ENCODE results near the gene SCYGR1.

Gene SCYGR1

GRCh38 chr2:227379095-227379494 is 8.7 kb downstream of the SCYGR1 start, which contains the start of gene TM4SF20:
Gene TM4SF20 (minus strand): TSS chr2:227379306. CDS start chr2:227379268, 38 bp downstream.
- FAIRE-seq (no peak), DNase-seq (ENCODE audit: insufficient read length) (no peak)
- no peak for TF ChIP-seq POLR2AphosphoS5 (IDR thresholded peaks at IDR 0.05; ENCODE audit: low read depth, low read length)
- TF ChIP-seq TAF1 (IDR thresholded peaks at IDR 0.05; ENCODE audit: borderline replicate concordance, low read depth, low read length) = no peak
- TF ChIP-seq POLR2A (IDR thresholded peaks at IDR 0.05; ENCODE audit: low read depth, low read length) = no peak

GRCh38 chr2:227378371-227378782 is 9.4 kb downstream of the SCYGR1 start:
- DNase-seq (ENCODE audit: insufficient read length) = no peak
- TF ChIP-seq POLR2A (IDR thresholded peaks at IDR 0.05; ENCODE audit: low read depth, low read length) = no peak
- no peak for TF ChIP-seq POLR2AphosphoS5 (IDR thresholded peaks at IDR 0.05; ENCODE audit: low read depth, low read length)
- no peak for TF ChIP-seq TAF1 (IDR thresholded peaks at IDR 0.05; ENCODE audit: borderline replicate concordance, low read depth, low read length)
- FAIRE-seq = no peak

- DNase-seq (ENCODE audit: insufficient read length) (no peak), FAIRE-seq (peak; percentile 44)
- no peak for TF ChIP-seq TAF1 (IDR thresholded peaks at IDR 0.05; ENCODE audit: borderline replicate concordance, low read depth, low read length)
- TF ChIP-seq POLR2A (IDR thresholded peaks at IDR 0.05; ENCODE audit: low read depth, low read length) = no peak
- no peak for TF ChIP-seq POLR2AphosphoS5 (IDR thresholded peaks at IDR 0.05; ENCODE audit: low read depth, low read length)
These were observed 10.0 kb downstream of the SCYGR1 start for GRCh38 chr2:227377467-227378351.

- no peak for DNase-seq (ENCODE audit: insufficient read length)
These were observed 10.9 kb downstream of the SCYGR1 start for GRCh38 chr2:227376656-227377396.

GRCh38 chr2:227374158-227374557 is 13.6 kb downstream of the SCYGR1 start:
- no peak for DNase-seq (ENCODE audit: insufficient read length)
- no peak for FAIRE-seq
- TF ChIP-seq POLR2A (IDR thresholded peaks at IDR 0.05; ENCODE audit: low read depth, low read length) = no peak

More at GRCh38 chr2:227376656-227377396, 10.9 kb downstream of the SCYGR1 start:
- no peak for FAIRE-seq
- no peak for TF ChIP-seq POLR2AphosphoS5 (IDR thresholded peaks at IDR 0.05; ENCODE audit: low read depth, low read length)
- no peak for TF ChIP-seq POLR2A (IDR thresholded peaks at IDR 0.05; ENCODE audit: low read depth, low read length)
- no peak for TF ChIP-seq TAF1 (IDR thresholded peaks at IDR 0.05; ENCODE audit: borderline replicate concordance, low read depth, low read length)

GRCh38 chr2:227373389-227373788 is 14.4 kb downstream of the SCYGR1 start:
- no peak for TF ChIP-seq POLR2AphosphoS5 (IDR thresholded peaks at IDR 0.05; ENCODE audit: low read depth, low read length)
- TF ChIP-seq POLR2A (IDR thresholded peaks at IDR 0.05; ENCODE audit: low read depth, low read length) = no peak
- TF ChIP-seq TAF1 (IDR thresholded peaks at IDR 0.05; ENCODE audit: borderline replicate concordance, low read depth, low read length) = no peak
- DNase-seq (ENCODE audit: insufficient read length) = no peak
- no peak for FAIRE-seq

- no peak for TF ChIP-seq POLR2A (IDR thresholded peaks at IDR 0.05; ENCODE audit: low read depth, low read length)
- TF ChIP-seq POLR2AphosphoS5 (IDR thresholded peaks at IDR 0.05; ENCODE audit: low read depth, low read length) = no peak
- no peak for TF ChIP-seq TAF1 (IDR thresholded peaks at IDR 0.05; ENCODE audit: borderline replicate concordance, low read depth, low read length)
- no peak for DNase-seq (ENCODE audit: insufficient read length)
- FAIRE-seq = no peak
These were observed 16.9 kb downstream of the SCYGR1 start for GRCh38 chr2:227370791-227371312.

GRCh38 chr2:227370092-227370491 is 17.7 kb downstream of the SCYGR1 start:
- DNase-seq (ENCODE audit: insufficient read length) = no peak
- no peak for FAIRE-seq
- TF ChIP-seq POLR2A (IDR thresholded peaks at IDR 0.05; ENCODE audit: low read depth, low read length) = no peak

GRCh38 chr2:227368574-227368973 is 19.2 kb downstream of the SCYGR1 start:
- FAIRE-seq = no peak
- TF ChIP-seq POLR2A (IDR thresholded peaks at IDR 0.05; ENCODE audit: low read depth, low read length) (no peak), TAF1 (IDR thresholded peaks at IDR 0.05; ENCODE audit: borderline replicate concordance, low read depth, low read length) (no peak), POLR2AphosphoS5 (IDR thresholded peaks at IDR 0.05; ENCODE audit: low read depth, low read length) (no peak)
- DNase-seq (ENCODE audit: insufficient read length) = no peak

- TF ChIP-seq POLR2A (IDR thresholded peaks at IDR 0.05; ENCODE audit: low read depth, low read length) (no peak), TAF1 (IDR thresholded peaks at IDR 0.05; ENCODE audit: borderline replicate concordance, low read depth, low read length) (no peak), POLR2AphosphoS5 (IDR thresholded peaks at IDR 0.05; ENCODE audit: low read depth, low read length) (no peak)
- FAIRE-seq = no peak
- no peak for DNase-seq (ENCODE audit: insufficient read length)
These were observed 20.3 kb downstream of the SCYGR1 start for GRCh38 chr2:227367427-227367795.

GRCh38 chr2:227366769-227367426 is 20.9 kb downstream of the SCYGR1 start:
- DNase-seq (ENCODE audit: insufficient read length) = no peak

More at GRCh38 chr2:227366769-227367426, 20.9 kb downstream of the SCYGR1 start:
- FAIRE-seq = no peak
- TF ChIP-seq POLR2AphosphoS5 (IDR thresholded peaks at IDR 0.05; ENCODE audit: low read depth, low read length) (no peak), POLR2A (IDR thresholded peaks at IDR 0.05; ENCODE audit: low read depth, low read length) (no peak), TAF1 (IDR thresholded peaks at IDR 0.05; ENCODE audit: borderline replicate concordance, low read depth, low read length) (no peak)
